Kidney (tissue), 14 donors: Measurements from ENCODE around the gene GNAO1. TPM values are rescaled to one million over a fixed set of nuclear protein-coding genes. Genes with fewer than 3 reads are reported as not detected.

Experiments
- DNase-seq, 5 donors: peaks; one replicate each; pipeline ENCODE4 v3.0.0-alpha.2; 2013 to 2020
- FAIRE-seq: peaks from 2 replicates; lab custom pipeline; 2012; peaks lifted over from hg19 to GRCh38; lab: Jason Lieb, UNC
- H3K27ac ChIP-seq, 2 donors: one replicate each; pipeline ENCODE4 v1.7.0; 2013; ENCODE audit warnings: low read depth in 2 of 2, low read length in 2 of 2, inconsistent platforms in 1 of 2
- H3K27me3 ChIP-seq: one replicate; pipeline ENCODE4 v1.7.1; 2013; ENCODE audit warnings: low read length, inconsistent platforms; ENCODE audit not compliant: control insufficient read depth, insufficient read depth
- H3K36me3 ChIP-seq, 3 donors: one replicate each; pipeline versions ENCODE4 v1.7.0 to v1.7.1; 2013; ENCODE audit warnings: low read length in 3 of 3, control low read depth in 1 of 3, inconsistent platforms in 1 of 3; ENCODE audit not compliant: insufficient read depth in 3 of 3, control insufficient read depth in 2 of 3
- H3K4me1 ChIP-seq, 3 donors: one replicate each; pipeline versions ENCODE4 v1.7.0 to v1.7.1; 2013; ENCODE audit warnings: low read length in 3 of 3, inconsistent platforms in 1 of 3, low read depth in 1 of 3; ENCODE audit not compliant: control insufficient read depth in 2 of 3, insufficient read depth in 2 of 3
- H3K4me3 ChIP-seq, 3 donors: one replicate each; pipeline versions ENCODE4 v1.7.0 to v1.8.1; 2013; ENCODE audit warnings: low read length in 3 of 3, control low read depth in 1 of 3, inconsistent platforms in 1 of 3
- H3K9ac ChIP-seq, 3 donors: one replicate each; pipeline versions ENCODE4 v1.7.0 to v1.7.1; 2013; ENCODE audit warnings: low read length in 3 of 3, control low read depth in 1 of 3, inconsistent platforms in 1 of 3
- H3K9me3 ChIP-seq, 3 donors: one replicate each; pipeline versions ENCODE4 v1.7.0 to v1.7.1; 2013; ENCODE audit warnings: low read length in 3 of 3, control low read depth in 1 of 3, inconsistent platforms in 1 of 3; ENCODE audit not compliant: control insufficient read depth in 2 of 3, insufficient read depth in 1 of 3
- CTCF ChIP-seq: IDR thresholded peaks from 3 replicates; pipeline ENCODE4 v1.5.1; 2012; ENCODE audit warnings: mild to moderate bottlenecking, moderate library complexity, borderline replicate concordance; ENCODE audit not compliant: insufficient read depth; ENCODE audit errors: extremely low read depth
- intact Hi-C: fragments of 100-400 bp; cut with DNase I; formaldehyde crosslinking; loops from one replicate; pipeline ENCODE4 v1.11.1; 2022
- polyA plus RNA-seq: library from polyadenylated mRNA; stranded (reverse); fragments of 350-450 nt; fragmentation: Illumina TruSeq; extraction: RNeasy Lipid Tissue Mini Kit (QIAGEN cat#74804); gene quantifications from one replicate; pipeline ENCODE4 v1.2.3, GENCODE V29; 2014; ENCODE audit warnings: low read depth, low replicate concordance; ENCODE audit not compliant: insufficient read depth
- total RNA-seq: library from RNA; stranded (reverse); fragmentation: NEBNext Ultra II Directional; extraction: Animal tissue kit (Norgen Biotek cat#: 25700); gene quantifications from one replicate; pipeline ENCODE4 v1.2.1, GENCODE V29; 2021
- donor health status: control.
- donor health status: control.
- donor health status: control.
- donor health status: control.
- donor health status: control.
- donor health status: DM: yes; HTN: yes; CAD: no.
- donor health status: Normal renal cell carcinoma (clear cell type).

GNAO1 gene
- total and polyA plus RNA-seq, 2 donors from 2014 or later, result 1.5 to 4.3 TPM

DNA sequence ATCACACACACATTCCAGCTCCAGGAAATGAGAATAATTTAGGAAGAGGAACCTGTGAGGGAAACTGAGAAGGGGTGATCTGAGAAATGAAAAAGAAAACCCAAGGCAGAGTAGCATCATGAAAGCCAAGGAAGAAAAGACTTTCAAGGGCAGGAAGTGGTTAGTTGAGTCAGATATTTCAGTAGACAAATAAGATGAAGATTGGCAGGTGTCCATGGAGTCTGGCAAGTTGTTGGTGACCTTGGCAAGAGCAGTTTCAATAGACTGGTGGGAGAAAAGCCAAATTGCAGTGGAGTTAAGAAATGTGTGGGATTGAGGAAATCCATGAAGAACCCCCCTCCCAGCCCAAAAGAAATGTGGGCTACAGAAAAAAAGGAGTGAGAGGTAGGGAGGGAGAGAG lies 10.7 kb downstream of the GNAO1 start:
- Histone ChIP-seq H3K9ac (no peak overlapping the region), H3K9me3 (no peaks in the 10 kb centered on the region), H3K4me3 (no peak overlapping the region), H3K36me3 (no peaks in the 10 kb centered on the region), H3K27me3 (no peaks in the 10 kb centered on the region), H3K27ac (no peak overlapping the region), H3K4me1 (no peaks in the 10 kb centered on the region)
- intact Hi-C loops, result no loop called here
- no peak for FAIRE-seq
- no peak for DNase-seq
- no peak for TF ChIP-seq CTCF

DNA sequence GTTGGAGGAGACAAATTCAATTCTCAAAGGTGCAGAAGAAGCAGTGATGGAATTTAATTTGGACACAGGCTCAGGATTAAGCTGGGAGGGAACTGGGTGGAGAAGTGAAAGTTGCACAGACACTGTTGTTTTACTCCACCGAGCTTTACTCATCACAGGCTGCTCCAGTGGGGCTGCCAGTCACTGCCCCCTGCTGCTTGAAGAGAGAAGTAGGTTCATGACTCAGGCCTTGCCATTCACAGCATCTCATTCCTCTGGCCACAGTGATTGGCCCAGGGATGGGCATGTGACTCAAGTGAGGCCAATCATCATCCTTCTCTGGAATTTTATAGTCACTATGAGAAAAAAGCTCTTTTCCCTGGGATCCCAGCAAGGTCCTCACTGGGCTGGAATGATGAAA lies 11.8 kb downstream of the GNAO1 start:
- no peak for FAIRE-seq
- H3K9ac ChIP-seq, result no peak overlapping the region
- TF ChIP-seq CTCF, result peak; percentile 13
- no peaks in the 10 kb centered on the region for H3K9me3 ChIP-seq
- H3K4me1 ChIP-seq, result no peaks in the 10 kb centered on the region
- intact Hi-C loops, result no loop called here
- DNase-seq, result no peak
- no peak overlapping the region for H3K27ac ChIP-seq
- no peak overlapping the region for H3K4me3 ChIP-seq
- no peaks in the 10 kb centered on the region for H3K36me3 ChIP-seq
- H3K27me3 ChIP-seq, result no peaks in the 10 kb centered on the region

DNA sequence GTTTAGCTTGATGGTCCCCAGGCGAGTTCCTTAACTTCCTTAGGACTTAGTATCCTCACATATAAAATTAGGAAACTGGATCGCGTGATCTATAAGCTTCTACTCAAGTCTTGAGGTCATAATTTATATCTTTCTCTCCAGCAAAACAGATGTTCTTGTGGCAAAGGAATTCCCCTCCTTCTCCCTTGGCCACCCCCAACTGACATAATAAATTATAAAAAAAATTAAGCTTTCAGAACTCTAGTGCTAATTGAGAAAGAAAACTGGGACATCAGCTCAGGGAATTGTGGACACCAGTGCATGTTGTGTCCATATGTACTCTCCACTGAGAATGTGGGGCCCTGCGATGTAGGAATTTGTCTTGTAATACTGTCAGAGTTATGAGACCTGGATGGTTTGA lies 13.5 kb downstream of the GNAO1 start:
- no peaks in the 10 kb centered on the region for H3K4me1 ChIP-seq
- intact Hi-C loops, result no loop called here
- peaks cover 0 to 3% (median 3%) of the 10 kb centered on the region in 3 donors for H3K9me3 ChIP-seq
- TF ChIP-seq CTCF, result no peak
- H3K9ac ChIP-seq, result no peak overlapping the region
- DNase-seq (peak in 1 of 5 donors; percentile 25), FAIRE-seq (no peak)
- no peak overlapping the region for H3K4me3 ChIP-seq
- H3K36me3 ChIP-seq, result no peaks in the 10 kb centered on the region
- H3K27ac ChIP-seq, result no peak overlapping the region
- no peaks in the 10 kb centered on the region for H3K27me3 ChIP-seq

DNA sequence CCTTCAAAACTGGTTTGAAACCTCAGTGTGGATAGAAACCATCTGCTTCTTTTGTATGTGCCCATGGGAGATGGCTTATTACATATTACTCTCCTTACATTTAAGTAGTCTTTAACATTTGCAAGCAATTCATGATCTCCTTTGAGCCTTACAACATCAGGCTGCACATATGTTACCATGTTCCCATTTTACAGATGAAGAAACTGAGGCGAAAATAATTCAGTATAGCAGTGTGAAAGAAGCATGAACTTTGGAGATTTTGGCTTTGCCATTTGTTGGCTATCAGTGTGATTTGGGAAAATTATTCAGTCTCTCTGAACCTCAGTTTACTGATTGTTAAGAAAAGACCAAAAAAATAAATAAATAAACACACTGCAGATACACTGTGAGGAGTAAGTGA lies 15.7 kb downstream of the GNAO1 start:
- no peak overlapping the region for H3K9ac ChIP-seq
- FAIRE-seq (no peak), DNase-seq (no peak)
- peaks cover 0 to 3% (median 3%) of the 10 kb centered on the region in 3 donors for H3K9me3 ChIP-seq
- no peaks in the 10 kb centered on the region for H3K36me3 ChIP-seq
- H3K4me1 ChIP-seq, result no peaks in the 10 kb centered on the region
- H3K27me3 ChIP-seq, result no peaks in the 10 kb centered on the region
- H3K4me3 ChIP-seq, result no peak overlapping the region
- intact Hi-C loops, result no loop called here
- H3K27ac ChIP-seq, result no peak overlapping the region
- no peak for TF ChIP-seq CTCF
